Measurements from ENCODE around the gene TUBA3D.
A peak's percentile ranks its signal among the peaks of the same experiment; 100 is the strongest.
"Not testable (repeated sequence)": the region's sequence is repeated elsewhere in the genome, so short reads cannot be mapped to it uniquely, and the experiment has no call there.

Gene TUBA3D

GRCh38 chr2:131516011-131516410 is 40.1 kb downstream of the TUBA3D start:
- no peak for DNase-seq

DNA sequence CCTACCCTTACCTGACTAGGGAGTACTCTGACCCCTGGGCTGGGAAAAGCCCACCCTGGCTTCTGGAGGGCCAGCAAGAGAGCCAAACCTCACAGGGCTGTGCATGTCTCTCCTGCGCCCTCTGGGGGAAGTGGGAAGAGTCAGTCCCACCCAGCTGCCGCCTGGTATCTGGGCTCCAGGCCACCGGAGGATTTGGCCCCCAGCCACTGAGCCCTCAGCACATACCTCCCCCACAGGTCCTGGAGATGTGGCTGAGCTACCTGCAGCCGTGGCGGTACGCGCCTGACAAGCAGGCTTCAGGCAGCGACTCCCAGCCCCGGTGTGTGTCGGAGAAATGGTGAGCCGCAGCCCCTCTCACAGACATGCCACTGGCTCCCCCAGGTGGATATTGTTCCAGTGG is 40.7 kb downstream of the TUBA3D start:
- DNase-seq, result not testable (repeated sequence)

DNA sequence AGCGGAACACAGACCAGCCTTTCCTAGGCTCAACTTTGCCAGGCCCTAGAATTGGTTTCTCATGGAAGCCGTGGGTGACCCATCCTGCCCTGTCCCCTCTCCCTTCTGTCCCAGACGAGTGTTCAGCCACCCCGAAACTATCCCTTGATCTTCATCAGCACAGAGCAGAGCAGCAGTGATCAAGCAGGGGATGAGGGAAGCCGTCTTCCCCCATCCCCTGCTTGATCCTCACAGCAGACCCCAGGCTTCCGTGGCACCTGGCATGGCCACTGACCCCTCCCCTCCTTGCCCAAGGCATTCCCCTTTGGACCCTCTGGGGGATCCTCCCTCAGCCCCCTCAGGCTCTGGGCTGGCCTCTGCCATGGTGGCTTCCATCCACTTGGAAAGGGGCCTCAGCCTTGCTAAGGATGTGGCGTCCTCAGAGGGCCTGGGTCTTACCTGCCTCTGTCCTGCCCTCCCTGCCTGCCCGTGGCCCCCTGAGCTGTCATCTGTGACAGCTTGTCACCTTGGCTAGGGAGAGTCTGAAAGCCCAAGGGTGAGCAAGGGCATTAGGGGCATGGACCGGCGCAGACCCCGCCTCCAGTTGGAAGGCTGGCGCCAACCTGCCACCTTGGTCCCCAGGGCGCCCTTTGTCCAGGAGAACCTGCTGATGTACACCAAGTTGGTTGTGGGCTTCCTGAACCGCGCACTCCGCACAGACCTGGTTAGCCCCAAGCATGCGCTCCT is 41.4 kb downstream of the TUBA3D start:
- DNase-seq, result no peak

DNA sequence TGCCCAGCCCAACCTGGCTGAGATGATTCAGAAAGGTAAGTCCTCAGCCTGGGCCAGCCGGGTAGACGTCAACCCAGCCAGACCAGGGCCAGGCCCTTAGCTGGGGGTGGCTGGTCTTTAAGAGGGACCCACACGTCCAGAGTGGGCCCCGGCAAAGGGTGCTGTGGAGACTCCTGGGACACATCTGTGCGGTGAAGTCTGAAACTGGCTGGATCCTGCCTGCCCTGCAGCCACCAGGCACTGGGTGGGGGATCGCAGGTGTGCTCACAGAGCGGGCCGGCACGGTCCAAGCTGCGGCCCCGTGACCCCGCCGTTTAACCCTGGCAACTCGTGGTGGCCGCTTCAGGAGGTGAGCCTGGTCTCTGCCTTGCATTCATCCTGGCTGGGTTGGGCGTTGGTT is 41.9 kb downstream of the TUBA3D start:
- DNase-seq, result not testable (repeated sequence)

DNA sequence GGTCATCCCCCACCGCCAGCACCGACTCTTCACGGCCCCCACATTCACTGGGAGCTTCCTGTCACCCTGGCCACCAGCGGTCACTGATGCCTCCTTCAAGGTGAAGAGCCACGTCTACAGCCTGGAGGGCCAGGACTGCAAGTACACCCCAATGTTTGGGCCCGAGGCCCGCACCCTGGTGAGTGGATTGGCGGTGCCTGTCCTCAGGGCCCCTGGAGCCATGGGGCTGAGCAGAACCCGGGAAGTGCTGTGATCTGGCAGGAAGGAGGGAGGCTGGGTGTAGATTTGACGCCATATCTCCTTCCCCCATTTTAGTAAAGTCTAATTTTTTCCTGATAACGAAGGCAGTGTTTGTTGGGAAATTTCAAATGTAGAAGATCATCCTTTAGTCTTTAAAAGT is 42.6 kb downstream of the TUBA3D start:
- DNase-seq, result not testable (repeated sequence)

DNA sequence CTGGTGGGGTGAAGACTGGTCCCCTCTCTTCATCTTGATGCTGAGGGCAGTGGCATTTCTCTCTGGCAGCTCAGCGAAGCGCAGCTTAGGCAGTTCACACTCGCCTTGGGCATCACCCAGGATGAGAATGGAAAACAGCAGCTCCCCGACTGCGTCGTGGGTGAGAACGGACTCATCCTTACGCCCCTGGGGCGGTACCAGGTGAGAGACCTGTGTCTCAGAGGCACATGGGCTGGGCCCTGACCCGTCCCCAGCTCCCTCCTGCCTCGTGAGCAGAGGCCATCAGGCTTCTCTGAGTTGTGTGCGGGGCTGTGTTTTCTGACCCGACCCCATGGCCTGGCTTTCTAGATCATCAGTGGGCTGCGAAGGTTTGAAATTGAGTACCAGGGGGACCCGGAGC is 43.5 kb downstream of the TUBA3D start:
- DNase-seq, result no peak

- not testable (repeated sequence) for DNase-seq
Observed at GRCh38 chr2:131519871-131520470, 44.1 kb downstream of the TUBA3D start.

DNA sequence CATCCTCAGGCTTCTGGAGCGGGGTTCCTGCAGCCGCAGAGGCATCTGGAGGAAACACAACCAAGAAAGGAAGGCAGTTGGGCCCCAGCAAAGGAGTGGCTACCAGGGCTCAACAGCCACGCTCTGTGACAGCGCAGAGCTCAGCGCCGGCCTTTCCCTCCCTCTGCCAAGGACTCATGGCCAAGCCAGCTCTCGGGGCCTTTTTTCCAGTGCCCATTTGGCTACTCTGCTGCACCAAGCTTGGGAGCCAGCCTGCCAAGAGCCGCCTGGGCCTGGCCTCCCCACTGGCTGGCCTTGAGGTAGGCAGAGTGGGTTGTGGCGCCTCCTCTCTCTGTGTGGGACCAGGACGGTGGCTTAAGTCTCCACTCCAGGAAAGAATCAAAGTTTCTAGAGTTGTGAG is 44.6 kb downstream of the TUBA3D start:
- DNase-seq, result no peak

GRCh38 chr2:131521524-131521923 is 45.6 kb downstream of the TUBA3D start:
- not testable (repeated sequence) for DNase-seq

GRCh38 chr2:131521961-131522781 is 46.3 kb downstream of the TUBA3D start:
- DNase-seq, result no peak

DNA sequence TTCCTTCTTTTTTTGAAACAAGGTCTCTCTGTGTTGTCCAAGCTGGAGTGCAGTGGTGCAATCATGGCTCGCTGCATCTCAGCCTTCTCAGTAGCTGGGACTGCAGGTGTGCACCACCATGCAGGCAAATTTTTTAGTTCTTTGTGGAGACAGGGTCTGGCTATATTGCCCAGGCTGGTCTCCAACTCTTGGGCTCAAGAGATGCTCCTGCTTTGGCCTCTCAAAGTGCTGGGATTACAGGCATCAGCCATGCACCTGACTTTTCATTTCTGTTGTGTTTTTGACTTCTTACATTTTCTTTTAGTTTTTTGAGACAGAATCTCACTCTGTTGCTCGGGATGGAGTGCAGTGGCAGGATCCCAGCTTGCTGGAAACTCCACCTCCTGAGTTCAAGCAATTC is 49.3 kb downstream of the TUBA3D start:
- not testable (repeated sequence) for DNase-seq

- DNase-seq, result peak; percentile 88
Observed at GRCh38 chr2:131527131-131528001, 51.4 kb downstream of the TUBA3D start, which contains the start of gene CCDC74A. Gene CCDC74A, plus strand, starts transcription at chr2:131527888. Its CDS starts 83 bp downstream, at chr2:131527971.

GRCh38 chr2:131528981-131529863 is 53.3 kb downstream of the TUBA3D start:
- DNase-seq, result peak; percentile 36

DNA sequence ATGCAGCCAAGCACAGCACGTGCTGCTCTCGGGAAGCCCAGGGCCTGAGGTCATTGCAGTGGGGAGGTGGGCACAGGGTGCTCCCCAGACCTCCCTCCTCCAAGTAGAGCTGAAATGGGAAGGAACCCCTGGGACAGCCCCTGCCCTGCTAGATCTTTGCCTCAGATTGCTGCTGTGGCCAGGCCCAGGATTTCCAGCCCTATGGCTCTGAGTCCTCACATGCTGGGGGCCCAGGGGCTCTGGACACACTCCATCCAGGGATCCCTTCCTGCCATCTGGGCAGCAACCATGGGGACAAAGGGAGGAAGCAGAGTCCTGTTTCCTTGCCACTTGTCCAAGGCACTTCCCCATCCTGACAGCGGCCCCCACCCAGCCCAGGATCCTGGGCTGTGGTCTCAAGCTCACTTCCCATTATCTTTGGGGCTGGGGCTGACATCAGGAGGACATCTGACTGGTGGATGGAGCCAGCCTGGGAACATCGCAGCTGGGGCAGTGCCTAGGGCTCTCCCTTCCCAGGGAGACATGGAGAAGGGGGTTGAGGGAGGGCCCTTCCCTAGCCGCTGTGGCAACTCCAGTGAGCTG is 54.0 kb downstream of the TUBA3D start:
- DNase-seq, result not testable (repeated sequence)

DNA sequence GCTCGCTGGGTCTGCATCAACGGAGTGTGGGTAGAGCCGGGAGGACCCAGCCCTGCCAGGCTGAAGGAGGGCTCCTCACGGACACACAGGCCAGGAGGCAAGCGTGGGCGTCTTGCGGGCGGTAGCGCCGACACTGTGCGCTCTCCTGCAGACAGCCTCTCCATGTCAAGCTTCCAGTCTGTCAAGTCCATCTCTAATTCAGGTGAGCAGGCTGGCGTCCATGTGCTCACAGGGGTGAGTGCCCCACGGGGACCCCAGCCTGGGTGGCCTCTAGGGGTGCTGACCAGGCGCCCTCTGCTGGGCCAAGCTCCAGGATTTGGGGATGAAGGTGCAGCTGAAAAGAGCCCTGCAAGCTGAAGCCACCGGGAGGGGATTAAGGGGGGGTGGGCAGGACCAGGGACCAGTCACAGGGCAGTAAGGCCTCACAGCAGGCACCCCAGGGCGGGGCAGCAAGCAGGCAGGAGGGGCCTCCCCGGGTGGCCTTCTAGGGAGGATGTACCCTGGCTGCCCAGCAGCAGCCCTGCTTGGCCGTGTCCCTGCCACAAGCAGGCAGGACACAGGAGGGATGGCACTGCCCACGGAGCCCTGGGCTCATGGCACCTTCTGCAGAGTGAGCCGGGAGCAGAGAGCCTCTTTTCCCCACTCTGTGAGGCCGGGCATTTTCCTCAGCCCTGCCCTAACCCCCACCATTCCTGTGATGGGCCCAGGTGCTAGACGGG is 54.9 kb downstream of the TUBA3D start:
- not testable (repeated sequence) for DNase-seq

DNA sequence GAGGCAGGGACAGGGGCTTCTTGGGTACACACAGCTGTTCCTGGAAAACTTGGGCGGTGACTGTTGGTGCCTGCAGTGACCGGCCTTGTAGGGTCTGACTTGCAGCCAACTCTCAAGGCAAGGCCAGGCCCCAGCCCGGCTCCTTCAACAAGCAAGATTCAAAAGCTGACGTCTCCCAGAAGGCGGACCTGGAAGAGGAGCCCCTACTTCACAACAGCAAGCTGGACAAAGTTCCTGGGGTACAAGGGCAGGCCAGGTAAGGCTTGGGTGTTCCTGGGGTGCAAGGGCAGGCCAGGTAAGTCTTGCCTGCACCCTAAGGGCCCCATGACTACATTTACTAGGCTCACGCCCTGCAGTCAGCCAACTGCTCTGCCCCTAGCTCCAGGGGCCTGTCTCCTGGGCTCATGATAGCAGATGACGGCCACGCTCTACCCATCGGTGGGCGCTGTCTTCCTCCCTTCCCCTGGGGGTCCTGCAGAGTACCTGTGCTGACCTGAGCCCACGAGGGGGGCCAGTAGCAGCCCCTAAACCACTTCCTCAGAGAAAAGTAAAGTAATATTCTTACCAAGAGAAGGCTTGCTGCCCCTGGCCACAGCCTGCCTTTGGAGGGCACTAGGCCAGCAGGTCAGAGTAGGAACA is 55.7 kb downstream of the TUBA3D start:
- not testable (repeated sequence) for DNase-seq
